CD4-positive, alpha-beta T cell (primary cell): Measurements from ENCODE around the gene LRRTM4. TPM values are rescaled to one million over a fixed set of nuclear protein-coding genes. Genes with fewer than 3 reads are reported as not detected.

Source experiments
- ATAC-seq: fragments of 200-7000 bp; cut with Tn5 transposase; one replicate; pipeline ENCODE4 v1.10.0; 2022; ENCODE audit warnings: mild to moderate bottlenecking; ENCODE audit not compliant: poor library complexity
- CTCF ChIA-PET: fragments of 350-600 bp; sonication (Branson Sonifier 250); formaldehyde crosslinking; loops from one replicate; lab custom pipeline; 2021; ENCODE audit warnings: antibody characterized with exemption, inconsistent platforms; lab: Charles Lee
- POLR2A ChIA-PET: fragments of 350-600 bp; sonication (Branson Sonifier 250); formaldehyde crosslinking; loops from one replicate; lab custom pipeline; 2021; ENCODE audit warnings: antibody characterized with exemption, inconsistent platforms; lab: Charles Lee
- DNase-seq, 14 experiments: peaks; one replicate each; pipeline ENCODE4 v3.0.0-alpha.2; 2013 to 2020; ENCODE audit warnings: mixed read lengths in 2 of 14
- H3K27ac ChIP-seq, 2 donors: one replicate each; pipeline versions ENCODE4 v1.5.1 to v1.7.0; 2013; ENCODE audit warnings: low read length in 2 of 2, low read depth in 1 of 2, mild to moderate bottlenecking in 1 of 2
- H3K27me3 ChIP-seq, 2 experiments: 1 replicate in 1 of 2; 2 replicates in 1 of 2; pipeline versions ENCODE4 v1.6.1 to v1.7.0; 2013; ENCODE audit warnings: low read length in 2 of 2, control low read depth in 1 of 2, mild to moderate bottlenecking in 1 of 2, moderate library complexity in 1 of 2; ENCODE audit not compliant: insufficient read depth in 2 of 2, control insufficient read depth in 1 of 2
- H3K36me3 ChIP-seq: one replicate; pipeline ENCODE4 v1.6.1; 2013; ENCODE audit warnings: low read length, control low read depth; ENCODE audit not compliant: insufficient read depth
- H3K4me1 ChIP-seq: one replicate; pipeline ENCODE4 v1.6.1; 2013; ENCODE audit warnings: low read length, control low read depth; ENCODE audit not compliant: insufficient read depth
- H3K4me3 ChIP-seq: one replicate; pipeline ENCODE4 v1.5.1; 2013; ENCODE audit warnings: mild to moderate bottlenecking, low read length, moderate library complexity
- H3K9me3 ChIP-seq, 2 experiments: 1 replicate in 1 of 2; 2 replicates in 1 of 2; pipeline versions ENCODE4 v1.6.1 to v1.7.0; 2013; ENCODE audit warnings: low read length in 2 of 2, mild to moderate bottlenecking in 2 of 2, control low read depth in 1 of 2, moderate library complexity in 1 of 2; ENCODE audit not compliant: control insufficient read depth in 1 of 2, insufficient read depth in 1 of 2
- H3K27ac Mint-ChIP-seq: one replicate; pipeline ENCODE4 v1.8.0; 2020; ENCODE audit warnings: mixed read lengths
- H3K27me3 Mint-ChIP-seq: one replicate; pipeline ENCODE4 v1.8.0; 2021; ENCODE audit warnings: mixed read lengths
- H3K36me3 Mint-ChIP-seq: one replicate; pipeline ENCODE4 v1.8.0; 2021; ENCODE audit warnings: low read depth, mixed read lengths
- H3K4me1 Mint-ChIP-seq: one replicate; pipeline ENCODE4 v1.8.0; 2021; ENCODE audit warnings: low read depth, mixed read lengths
- H3K4me3 Mint-ChIP-seq: one replicate; pipeline ENCODE4 v1.8.0; 2020; ENCODE audit warnings: mild to moderate bottlenecking, mixed read lengths
- H3K9me3 Mint-ChIP-seq: one replicate; pipeline ENCODE4 v1.8.0; 2020; ENCODE audit warnings: mixed read lengths
- CTCF ChIP-seq: fragments of 200-600 bp; IDR thresholded peaks from one replicate; pipeline ENCODE4 v1.8.0; 2022; ENCODE audit warnings: antibody characterized with exemption, mild to moderate bottlenecking
- intact Hi-C, 2 experiments: fragments of 100-400 bp; cut with DNase I in 1 of 2; cut with micrococcal nuclease in 1 of 2; formaldehyde crosslinking; loops; one replicate each; pipeline versions ENCODE4 v1.15.1 to v1.9.0; 2023 to 2025; cut with DNase I, micrococcal nuclease
- total RNA-seq, 174 experiments: library from RNA in 2 of 174; stranded (reverse) in 2 of 174; gene quantifications; one replicate each; pipeline ENCODE4 v1.2.3 and lab custom pipeline; 2021 to 2026

The LRRTM4 gene
- total RNA-seq, 2 experiments from 2014 or later, result not detected

GRCh38 chr2:77421971-77422370 lies 100.2 kb downstream of the LRRTM4 start:
- TF ChIP-seq CTCF, result no peak
- H3K27ac Mint-ChIP-seq, result no peak overlapping the region
- no peaks in the 10 kb centered on the region for H3K36me3 Mint-ChIP-seq
- CTCF ChIA-PET, result no interaction called here
- POLR2A ChIA-PET, result no interaction called here
- H3K9me3 ChIP-seq, result peaks cover 0 to 7% of the 10 kb centered on the region in 2 experiments
- DNase-seq (no peak), ATAC-seq (no peak)
- no peaks in the 10 kb centered on the region for H3K4me1 Mint-ChIP-seq
- no peak overlapping the region for H3K4me3 ChIP-seq
- H3K36me3 ChIP-seq, result no peaks in the 10 kb centered on the region
- no peaks in the 10 kb centered on the region for H3K27me3 Mint-ChIP-seq
- H3K9me3 Mint-ChIP-seq, result peaks cover 11% of the 10 kb centered on the region
- H3K27me3 ChIP-seq, result no peaks in the 10 kb centered on the region
- no peak overlapping the region for H3K27ac ChIP-seq
- no peaks in the 10 kb centered on the region for H3K4me1 ChIP-seq
- intact Hi-C loops, result no loop called here
- H3K4me3 Mint-ChIP-seq, result no peak overlapping the region

- no peaks in the 10 kb centered on the region for H3K27me3 Mint-ChIP-seq
- Histone ChIP-seq H3K4me1 (no peaks in the 10 kb centered on the region), H3K4me3 (no peak overlapping the region), H3K27me3 (no peaks in the 10 kb centered on the region), H3K36me3 (no peaks in the 10 kb centered on the region), H3K27ac (no peak overlapping the region), H3K9me3 (peaks cover 4 to 6% of the 10 kb centered on the region in 2 experiments)
- ChIA-PET POLR2A (no interaction called here), CTCF (no interaction called here)
- H3K4me1 Mint-ChIP-seq, result no peaks in the 10 kb centered on the region
- intact Hi-C loops, result no loop called here
- H3K4me3 Mint-ChIP-seq, result no peak overlapping the region
- peaks cover 10% of the 10 kb centered on the region for H3K9me3 Mint-ChIP-seq
- no peak for DNase-seq
- H3K27ac Mint-ChIP-seq, result no peak overlapping the region
- TF ChIP-seq CTCF, result no peak
- no peak for ATAC-seq
- no peaks in the 10 kb centered on the region for H3K36me3 Mint-ChIP-seq
These were observed 103.6 kb downstream of the LRRTM4 start for GRCh38 chr2:77418537-77418936.

DNA sequence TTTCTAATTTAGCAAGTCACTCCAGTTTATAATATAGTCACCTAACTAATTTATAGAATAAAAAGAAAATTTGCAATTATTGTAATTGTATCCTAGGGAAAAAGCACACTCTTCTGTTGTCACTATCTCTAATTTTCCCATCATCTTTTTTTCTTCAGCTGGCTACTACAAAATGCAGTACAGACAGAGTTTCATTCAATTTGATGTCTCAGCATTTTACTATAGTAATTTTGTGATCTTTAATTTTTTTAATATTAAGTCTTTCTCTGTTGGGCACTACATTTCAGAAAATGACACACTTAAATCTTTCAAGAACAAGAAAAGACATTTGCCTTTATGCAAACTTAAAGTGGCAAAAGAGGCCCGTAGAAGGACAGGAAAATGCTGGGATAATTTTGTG lies 118.0 kb downstream of the LRRTM4 start:
- Mint-ChIP-seq H3K4me1 (no peaks in the 10 kb centered on the region), H3K27me3 (no peaks in the 10 kb centered on the region), H3K36me3 (no peaks in the 10 kb centered on the region), H3K27ac (no peak overlapping the region), H3K4me3 (no peak overlapping the region), H3K9me3 (peaks cover 9% of the 10 kb centered on the region)
- Histone ChIP-seq H3K27ac (no peak overlapping the region), H3K4me3 (no peak overlapping the region), H3K9me3 (peaks cover 0 to 5% of the 10 kb centered on the region in 2 experiments), H3K36me3 (no peaks in the 10 kb centered on the region), H3K27me3 (no peaks in the 10 kb centered on the region), H3K4me1 (no peaks in the 10 kb centered on the region)
- ChIA-PET CTCF (no interaction called here), POLR2A (no interaction called here)
- DNase-seq (no peak), ATAC-seq (no peak)
- no peak for TF ChIP-seq CTCF
- intact Hi-C loops, result no loop called here
